HUES6 (cell line): ENCODE measurements around the gene LUZP2.
"Not testable (repeated sequence)": the region's sequence is repeated elsewhere in the genome, so short reads cannot be mapped to it uniquely, and the experiment has no call there.

ENCODE experiments used
- H3K27ac ChIP-seq: 2 replicates; pipeline ENCODE4 v1.7.0; 2013; ENCODE audit warnings: low read depth, mild to moderate bottlenecking, low read length, inconsistent platforms
- H3K27me3 ChIP-seq: 2 replicates; pipeline ENCODE4 v1.6.1; 2013; ENCODE audit warnings: low read length; ENCODE audit not compliant: control insufficient read depth, insufficient read depth
- H3K36me3 ChIP-seq: 2 replicates; pipeline ENCODE4 v1.6.1; 2013; ENCODE audit warnings: low read length; ENCODE audit not compliant: control insufficient read depth, insufficient read depth
- H3K4me1 ChIP-seq: 2 replicates; pipeline ENCODE4 v1.6.1; 2013; ENCODE audit warnings: low read length; ENCODE audit not compliant: control insufficient read depth, insufficient read depth
- H3K4me3 ChIP-seq: 2 replicates; pipeline ENCODE4 v1.5.1; 2013; ENCODE audit warnings: low read depth, low read length
- H3K9ac ChIP-seq: one replicate; pipeline ENCODE4 v1.6.1; 2013; ENCODE audit warnings: mild to moderate bottlenecking, low read length
- H3K9me3 ChIP-seq: 2 replicates; pipeline ENCODE4 v1.6.1; 2013; ENCODE audit warnings: low read depth, low read length; ENCODE audit not compliant: control insufficient read depth, insufficient read depth

Gene LUZP2

GRCh38 chr11:24900514-24900913, 403.7 kb downstream of the LUZP2 start:
- Histone ChIP-seq H3K27me3 (no peaks in the 10 kb centered on the region), H3K4me3 (no peak overlapping the region), H3K4me1 (no peaks in the 10 kb centered on the region), H3K36me3 (no peaks in the 10 kb centered on the region), H3K27ac (no peak overlapping the region), H3K9me3 (0 out of 2 replicates have a peak, but pooled peaks cover 3% of the 10 kb centered on the region), H3K9ac (no peak overlapping the region)

GRCh38 chr11:24900960-24901549, 404.2 kb downstream of the LUZP2 start:
- Histone ChIP-seq H3K27me3 (no peaks in the 10 kb centered on the region), H3K4me3 (no peak overlapping the region), H3K27ac (no peak overlapping the region), H3K9ac (no peak overlapping the region), H3K9me3 (0 out of 2 replicates have a peak, but pooled peaks cover 3% of the 10 kb centered on the region), H3K4me1 (no peaks in the 10 kb centered on the region), H3K36me3 (no peaks in the 10 kb centered on the region)

- H3K4me3 ChIP-seq = no peak overlapping the region
- H3K27me3 ChIP-seq = no peaks in the 10 kb centered on the region
- H3K4me1 ChIP-seq = no peaks in the 10 kb centered on the region
- H3K36me3 ChIP-seq = no peaks in the 10 kb centered on the region
- H3K9ac ChIP-seq = no peak overlapping the region
- no peaks in the 10 kb centered on the region for H3K9me3 ChIP-seq
- no peak overlapping the region for H3K27ac ChIP-seq
Measured at GRCh38 chr11:24903555-24903954, 406.7 kb downstream of the LUZP2 start.

GRCh38 chr11:24925091-24925490, 428.2 kb downstream of the LUZP2 start:
- Histone ChIP-seq H3K27me3 (no peaks in the 10 kb centered on the region), H3K4me1 (no peaks in the 10 kb centered on the region), H3K9me3 (no peaks in the 10 kb centered on the region), H3K4me3 (no peak overlapping the region), H3K9ac (no peak overlapping the region), H3K27ac (no peak overlapping the region), H3K36me3 (no peaks in the 10 kb centered on the region)

GRCh38 chr11:24932110-24933000, 435.5 kb downstream of the LUZP2 start:
- Histone ChIP-seq H3K27ac (no peak overlapping the region), H3K9ac (no peak overlapping the region), H3K36me3 (no peaks in the 10 kb centered on the region), H3K27me3 (no peaks in the 10 kb centered on the region), H3K4me1 (peaks cover 8% of the 10 kb centered on the region; the same call in 1 of the 2 replicates), H3K4me3 (no peak overlapping the region), H3K9me3 (no peaks in the 10 kb centered on the region)

- Histone ChIP-seq H3K27ac (no peak overlapping the region), H3K36me3 (no peaks in the 10 kb centered on the region), H3K27me3 (no peaks in the 10 kb centered on the region), H3K9ac (no peak overlapping the region), H3K4me1 (peaks cover 8% of the 10 kb centered on the region; the same call in 1 of the 2 replicates), H3K4me3 (no peak overlapping the region), H3K9me3 (no peaks in the 10 kb centered on the region)
Measured at GRCh38 chr11:24934733-24935439, 438.0 kb downstream of the LUZP2 start.

- H3K9ac ChIP-seq = no peak overlapping the region
Measured at GRCh38 chr11:24944891-24945290, 448.0 kb downstream of the LUZP2 start.

GRCh38 chr11:24949406-24949805, 452.6 kb downstream of the LUZP2 start:
- H3K27me3 ChIP-seq = no peaks in the 10 kb centered on the region
- no peaks in the 10 kb centered on the region for H3K9me3 ChIP-seq
- H3K4me3 ChIP-seq = no peak overlapping the region
- H3K36me3 ChIP-seq = no peaks in the 10 kb centered on the region
- H3K9ac ChIP-seq = no peak overlapping the region
- H3K27ac ChIP-seq = no peak overlapping the region
- H3K4me1 ChIP-seq = no peaks in the 10 kb centered on the region

More at GRCh38 chr11:24944891-24945290, 448.0 kb downstream of the LUZP2 start:
- H3K9me3 ChIP-seq = no peaks in the 10 kb centered on the region
- no peak overlapping the region for H3K4me3 ChIP-seq
- no peaks in the 10 kb centered on the region for H3K36me3 ChIP-seq
- no peaks in the 10 kb centered on the region for H3K4me1 ChIP-seq
- no peaks in the 10 kb centered on the region for H3K27me3 ChIP-seq
- no peak overlapping the region for H3K27ac ChIP-seq

GRCh38 chr11:24963852-24964251, 467.0 kb downstream of the LUZP2 start:
- no peaks in the 10 kb centered on the region for H3K36me3 ChIP-seq
- no peaks in the 10 kb centered on the region for H3K4me1 ChIP-seq
- no peak overlapping the region for H3K27ac ChIP-seq
- H3K4me3 ChIP-seq = no peak overlapping the region
- no peaks in the 10 kb centered on the region for H3K27me3 ChIP-seq
- H3K9ac ChIP-seq = no peak overlapping the region
- peaks cover 3% of the 10 kb centered on the region; the same call in 1 of the 2 replicates for H3K9me3 ChIP-seq

- Histone ChIP-seq H3K9me3 (peaks cover 3% of the 10 kb centered on the region; the same call in 1 of the 2 replicates), H3K9ac (no peak overlapping the region), H3K36me3 (no peaks in the 10 kb centered on the region)
Measured at GRCh38 chr11:24965748-24966147, 468.9 kb downstream of the LUZP2 start.

GRCh38 chr11:24993903-24994302, 497.1 kb downstream of the LUZP2 start:
- H3K4me1 ChIP-seq, H3K4me3 ChIP-seq, H3K36me3 ChIP-seq, H3K27me3 ChIP-seq, H3K9me3 ChIP-seq, H3K27ac ChIP-seq, H3K9ac ChIP-seq: not testable (repeated sequence)

More at GRCh38 chr11:24965748-24966147, 468.9 kb downstream of the LUZP2 start:
- Histone ChIP-seq H3K27ac (no peak overlapping the region), H3K4me3 (no peak overlapping the region), H3K4me1 (no peaks in the 10 kb centered on the region), H3K27me3 (no peaks in the 10 kb centered on the region)
